ENCODE data around the gene ARMC6.
"Not testable (repeated sequence)": the region's sequence is repeated elsewhere in the genome, so short reads cannot be mapped to it uniquely, and the experiment has no call there.

Gene ARMC6

DNA sequence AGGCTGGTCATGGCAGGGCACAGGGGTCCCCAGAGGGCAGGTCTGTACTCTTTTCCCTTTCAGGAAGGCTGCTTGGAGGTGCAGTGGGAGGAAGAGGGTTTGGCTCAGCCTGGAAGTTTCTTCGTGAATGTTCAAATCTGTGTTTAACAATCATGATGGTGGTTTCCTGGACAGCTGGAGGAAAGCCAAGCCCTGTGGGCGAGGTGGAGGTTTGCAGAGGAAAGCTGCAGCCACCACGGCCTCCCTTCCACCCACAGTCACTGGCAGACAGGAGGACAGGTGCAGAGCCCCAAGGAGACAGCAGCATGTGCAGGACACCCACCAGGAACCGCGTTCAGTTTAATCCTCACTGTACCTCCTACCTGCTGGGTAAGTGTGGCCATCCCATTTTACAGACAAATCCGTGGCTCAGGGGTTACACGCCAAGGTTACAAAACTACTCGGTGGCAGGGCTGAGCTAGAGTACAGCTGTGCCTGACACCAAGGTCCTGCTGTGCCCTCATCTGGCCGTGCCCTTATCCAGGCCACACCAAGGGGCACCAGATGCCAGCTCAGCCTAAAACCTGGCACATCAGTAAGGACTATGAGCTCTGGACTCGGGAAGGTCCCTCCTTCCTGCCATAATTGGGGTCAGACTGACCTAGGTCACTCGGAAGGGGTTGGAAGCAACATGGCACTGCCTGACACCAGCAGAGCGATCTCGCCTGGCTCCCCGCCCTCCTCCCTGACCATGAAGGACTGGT is 34.2 kb upstream of the ARMC6 start:
- no peak overlapping the region for H3K27ac Mint-ChIP-seq
- peaks cover 95% of the 10 kb centered on the region for H3K36me3 Mint-ChIP-seq (ENCODE audit: low read depth)
- no peaks in the 10 kb centered on the region for H3K27me3 Mint-ChIP-seq
- no peak overlapping the region for H3K4me3 Mint-ChIP-seq
- H3K4me1 Mint-ChIP-seq (ENCODE audit: low read depth) = peaks cover 20% of the 10 kb centered on the region
- no peaks in the 10 kb centered on the region for H3K9me3 Mint-ChIP-seq
- DNase-seq = no peak

DNA sequence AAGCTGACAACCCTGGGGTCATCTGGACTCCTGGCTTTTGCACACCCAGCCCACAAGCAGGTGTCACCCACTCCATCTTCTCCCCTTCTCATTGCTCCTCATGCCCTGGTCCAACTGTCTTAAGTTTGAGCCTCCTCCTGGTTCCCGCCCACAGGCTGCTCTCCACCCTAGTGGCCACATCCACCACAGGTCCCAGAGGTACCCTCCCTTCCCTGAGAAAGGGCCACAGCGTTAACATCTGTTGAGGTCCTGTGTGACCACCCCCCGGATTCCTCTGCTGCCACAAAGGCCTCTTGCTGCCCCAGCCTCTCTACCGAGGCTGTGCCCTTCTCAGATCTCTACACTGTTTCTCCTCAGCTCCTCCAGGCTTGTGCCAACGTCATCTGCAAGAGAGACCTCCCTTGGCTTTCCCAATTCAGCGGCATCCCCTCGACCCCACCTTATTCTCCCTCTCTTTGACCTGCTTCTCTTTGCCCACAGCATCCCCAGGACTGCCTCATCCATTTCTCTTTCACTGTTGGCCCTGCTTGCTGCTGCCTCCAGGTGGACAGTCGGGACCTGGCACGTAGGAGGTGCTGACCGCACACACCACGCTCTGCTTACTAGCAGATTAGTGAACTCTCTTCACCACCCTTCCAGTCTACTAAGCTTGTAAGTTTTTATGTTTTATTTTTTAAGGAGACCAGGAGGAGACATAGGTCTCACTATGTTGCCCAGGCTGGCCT is 33.3 kb upstream of the ARMC6 start:
- Mint-ChIP-seq H3K9me3 (no peaks in the 10 kb centered on the region), H3K4me1 (ENCODE audit: low read depth) (peaks cover 20% of the 10 kb centered on the region), H3K4me3 (no peak overlapping the region), H3K36me3 (ENCODE audit: low read depth) (peaks cover 95% of the 10 kb centered on the region), H3K27ac (peak overlapping the region; percentile 22), H3K27me3 (no peaks in the 10 kb centered on the region)
- no peak for DNase-seq

DNA sequence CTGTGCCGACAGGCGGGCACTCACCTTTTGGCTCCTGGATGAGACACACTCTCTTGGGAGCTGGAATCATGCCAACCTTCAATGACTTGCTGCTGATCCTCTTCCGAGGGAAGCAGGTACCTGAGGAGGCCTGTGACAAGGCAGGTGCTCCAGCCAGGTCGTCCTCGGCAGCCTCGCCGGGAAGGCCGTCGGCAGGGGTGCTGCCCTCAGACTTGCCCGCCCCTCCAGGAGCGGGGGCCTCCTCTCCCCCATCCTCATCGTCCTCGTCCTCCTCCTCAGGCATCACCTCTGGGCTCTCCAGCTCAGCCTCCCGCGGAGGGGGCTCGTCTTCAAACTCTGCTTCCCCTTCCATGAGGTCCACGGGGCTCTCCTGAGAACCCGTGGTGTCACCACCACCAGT is 29.3 kb upstream of the ARMC6 start:
- Mint-ChIP-seq H3K4me3 (no peak overlapping the region), H3K36me3 (ENCODE audit: low read depth) (peaks cover 95% of the 10 kb centered on the region), H3K27ac (no peak overlapping the region), H3K9me3 (no peaks in the 10 kb centered on the region), H3K27me3 (no peaks in the 10 kb centered on the region), H3K4me1 (ENCODE audit: low read depth) (peaks cover 17% of the 10 kb centered on the region)
- no peak for DNase-seq

DNA sequence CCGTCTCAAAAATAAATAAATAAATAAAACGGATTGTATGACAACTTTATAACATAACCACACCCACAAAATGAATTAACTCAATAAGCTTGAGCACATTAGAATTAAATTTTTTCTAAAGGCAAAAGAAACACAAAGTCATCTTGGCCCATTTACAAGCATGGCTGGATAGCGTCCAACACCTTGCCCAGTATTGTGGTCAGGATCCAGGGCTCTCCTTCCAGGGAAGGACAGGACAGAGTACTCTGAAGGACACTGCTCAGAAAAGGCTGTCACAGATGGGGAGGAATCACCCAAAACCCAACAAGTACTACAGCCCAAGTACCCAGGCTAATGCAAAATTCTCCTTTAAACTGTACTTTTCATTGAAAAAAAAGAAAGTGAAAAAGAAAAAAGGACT is 27.2 kb upstream of the ARMC6 start:
- Mint-ChIP-seq H3K27ac (no peak overlapping the region), H3K4me3 (no peak overlapping the region), H3K36me3 (ENCODE audit: low read depth) (peaks cover 92% of the 10 kb centered on the region), H3K4me1 (ENCODE audit: low read depth) (peaks cover 2% of the 10 kb centered on the region), H3K27me3 (no peaks in the 10 kb centered on the region), H3K9me3 (no peaks in the 10 kb centered on the region)
- DNase-seq = no peak

DNA sequence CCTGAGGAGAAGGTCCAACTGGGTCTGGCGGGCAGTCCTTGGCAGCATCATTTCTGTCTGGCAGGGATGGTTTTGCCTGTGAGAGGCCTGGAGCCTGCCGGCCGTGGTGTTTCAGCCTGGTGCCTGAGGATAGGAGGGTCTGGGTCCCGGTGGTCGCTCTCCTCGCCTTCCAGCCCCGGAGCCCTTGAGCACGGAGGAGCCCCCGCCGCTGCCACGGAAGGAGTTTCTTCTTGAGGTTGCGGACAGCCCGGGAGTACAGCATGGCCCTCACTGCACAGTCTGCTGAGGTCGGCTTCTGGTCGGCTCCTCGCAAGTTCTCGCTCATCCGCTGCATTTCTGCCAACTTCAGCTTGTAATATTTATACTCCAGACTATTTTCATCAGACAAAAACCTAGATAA is 23.5 kb upstream of the ARMC6 start:
- no peak for DNase-seq
- H3K9me3 Mint-ChIP-seq = no peaks in the 10 kb centered on the region
- H3K4me3 Mint-ChIP-seq = no peak overlapping the region
- H3K4me1 Mint-ChIP-seq (ENCODE audit: low read depth) = no peaks in the 10 kb centered on the region
- peak overlapping the region; percentile 18 for H3K27ac Mint-ChIP-seq
- no peaks in the 10 kb centered on the region for H3K27me3 Mint-ChIP-seq
- peaks cover 93% of the 10 kb centered on the region for H3K36me3 Mint-ChIP-seq (ENCODE audit: low read depth)

- no peaks in the 10 kb centered on the region for H3K27me3 Mint-ChIP-seq
- DNase-seq = no peak
- H3K4me3 Mint-ChIP-seq = no peak overlapping the region
- H3K9me3 Mint-ChIP-seq = no peaks in the 10 kb centered on the region
- H3K4me1 Mint-ChIP-seq (ENCODE audit: low read depth) = no peaks in the 10 kb centered on the region
- peaks cover 93% of the 10 kb centered on the region for H3K36me3 Mint-ChIP-seq (ENCODE audit: low read depth)
- no peak overlapping the region for H3K27ac Mint-ChIP-seq
Observed at GRCh38 chr19:19010551-19010950, 22.9 kb upstream of the ARMC6 start.

DNA sequence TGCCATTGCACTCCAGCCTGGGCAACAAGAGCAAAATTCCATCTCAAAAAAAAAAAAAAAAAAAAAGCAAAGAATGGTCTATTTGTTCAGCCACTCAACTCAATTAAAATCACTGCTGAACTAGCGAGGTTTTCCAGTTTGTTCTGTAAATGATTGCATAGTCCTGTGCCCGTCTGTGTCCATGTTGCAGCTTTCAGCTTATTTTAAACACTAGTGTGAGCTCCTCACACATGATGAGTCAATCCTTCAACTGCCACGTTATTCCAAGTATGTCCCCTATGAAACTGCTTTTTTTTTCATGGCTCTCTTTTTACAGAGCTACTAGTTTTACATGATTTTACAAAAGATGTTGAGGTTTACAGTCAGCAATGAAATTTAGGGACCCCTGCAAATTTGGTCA is 12.3 kb upstream of the ARMC6 start:
- peaks cover 87% of the 10 kb centered on the region for H3K36me3 Mint-ChIP-seq (ENCODE audit: low read depth)
- H3K4me1 Mint-ChIP-seq (ENCODE audit: low read depth) = peaks cover 26% of the 10 kb centered on the region

DNA sequence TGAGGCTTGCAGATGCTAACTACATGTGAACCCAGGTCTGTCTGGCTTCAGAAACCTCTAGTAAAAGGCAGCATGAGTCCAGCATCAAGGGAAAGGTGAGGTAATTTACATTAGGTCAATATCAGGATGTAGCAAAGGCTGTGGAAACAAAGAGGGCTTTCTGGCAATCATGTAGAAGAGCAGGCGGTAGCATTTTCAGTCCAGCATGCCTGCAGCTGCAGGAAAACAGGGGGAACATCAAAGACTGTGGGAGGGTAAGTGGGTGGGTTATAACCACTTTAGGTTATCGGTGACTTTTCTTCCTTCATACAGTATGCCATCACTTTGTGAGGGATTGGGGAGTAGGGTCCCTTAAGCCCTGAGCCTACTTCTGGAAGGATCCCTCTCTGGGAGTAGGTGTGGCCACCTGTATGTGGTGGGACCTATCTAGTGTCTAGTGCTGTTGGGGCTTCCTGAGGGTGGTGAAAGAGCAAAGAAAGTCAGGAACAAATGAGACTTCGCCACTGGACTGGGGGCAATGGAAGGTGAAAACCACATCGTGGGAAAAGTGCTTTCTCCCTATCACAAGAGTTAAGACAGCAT is 10.9 kb upstream of the ARMC6 start:
- DNase-seq = no peak
- Mint-ChIP-seq H3K36me3 (ENCODE audit: low read depth) (peaks cover 87% of the 10 kb centered on the region), H3K27ac (peak overlapping the region; percentile 42), H3K9me3 (no peaks in the 10 kb centered on the region), H3K27me3 (no peaks in the 10 kb centered on the region), H3K4me3 (no peak overlapping the region), H3K4me1 (ENCODE audit: low read depth) (peaks cover 30% of the 10 kb centered on the region)

More for the DNA sequence above, 12.3 kb upstream of the ARMC6 start:
- Mint-ChIP-seq H3K4me3 (no peak overlapping the region), H3K27me3 (no peaks in the 10 kb centered on the region), H3K27ac (no peak overlapping the region), H3K9me3 (no peaks in the 10 kb centered on the region)
- DNase-seq = no peak

DNA sequence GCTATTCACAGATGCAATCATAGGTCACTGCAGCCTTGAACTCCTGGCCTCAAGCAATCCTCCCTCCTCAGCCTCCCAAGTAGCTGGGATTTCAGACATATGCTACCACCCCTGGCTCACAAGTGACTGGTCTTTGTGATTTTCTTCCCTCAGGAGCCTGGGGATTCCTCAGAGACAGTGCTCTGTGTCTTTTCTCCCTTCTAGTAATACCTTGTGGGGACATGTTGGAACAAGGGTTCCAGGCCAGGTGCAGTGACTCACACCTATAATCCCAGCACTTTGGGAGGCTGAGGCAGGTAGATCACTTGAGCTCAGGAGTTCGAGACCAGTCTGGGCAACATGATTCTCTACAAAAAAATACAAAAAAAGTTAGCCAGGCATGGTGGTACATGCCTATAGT is 10.0 kb upstream of the ARMC6 start:
- H3K36me3 Mint-ChIP-seq (ENCODE audit: low read depth) = peaks cover 87% of the 10 kb centered on the region

DNA sequence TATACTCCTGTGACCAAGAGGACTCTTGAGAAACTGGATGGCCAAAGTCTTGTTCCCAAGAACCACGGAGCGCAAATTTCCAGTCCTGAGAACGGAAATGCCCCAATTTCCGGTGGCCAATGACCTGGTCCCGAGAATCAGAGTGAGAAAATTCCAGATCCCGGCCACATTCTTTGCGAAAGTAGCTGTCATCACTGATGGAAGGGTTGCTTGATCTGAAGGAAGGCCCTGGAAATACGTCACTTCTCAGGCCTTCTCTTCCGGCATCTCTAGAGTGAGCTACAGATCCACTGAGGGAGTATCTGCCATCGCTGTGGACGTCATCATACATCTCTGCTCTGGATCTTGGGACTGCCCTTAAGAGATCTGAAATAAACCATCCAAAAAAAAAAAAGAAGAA is 7.5 kb upstream of the ARMC6 start:
- H3K4me3 Mint-ChIP-seq = no peak overlapping the region
- H3K9me3 Mint-ChIP-seq = no peaks in the 10 kb centered on the region
- DNase-seq = no peak
- no peaks in the 10 kb centered on the region for H3K27me3 Mint-ChIP-seq
- H3K27ac Mint-ChIP-seq = no peak overlapping the region
- H3K36me3 Mint-ChIP-seq (ENCODE audit: low read depth) = peaks cover 92% of the 10 kb centered on the region
- peaks cover 39% of the 10 kb centered on the region for H3K4me1 Mint-ChIP-seq (ENCODE audit: low read depth)

More for the DNA sequence above, 10.0 kb upstream of the ARMC6 start:
- not testable (repeated sequence) for DNase-seq, H3K9me3 Mint-ChIP-seq, H3K27me3 Mint-ChIP-seq, H3K4me3 Mint-ChIP-seq
- peaks cover 35% of the 10 kb centered on the region for H3K4me1 Mint-ChIP-seq (ENCODE audit: low read depth)
- H3K27ac Mint-ChIP-seq = peak overlapping the region; percentile 42

GRCh38 chr19:19026299-19026971 is 7.0 kb upstream of the ARMC6 start:
- no peak overlapping the region for H3K27ac Mint-ChIP-seq
- H3K4me3 Mint-ChIP-seq = no peak overlapping the region
- H3K9me3 Mint-ChIP-seq = no peaks in the 10 kb centered on the region
- H3K36me3 Mint-ChIP-seq (ENCODE audit: low read depth) = peaks cover 93% of the 10 kb centered on the region
- H3K4me1 Mint-ChIP-seq (ENCODE audit: low read depth) = peaks cover 38% of the 10 kb centered on the region
- no peaks in the 10 kb centered on the region for H3K27me3 Mint-ChIP-seq
- no peak for DNase-seq

GRCh38 chr19:19027228-19027627 is 6.2 kb upstream of the ARMC6 start:
- H3K4me1 Mint-ChIP-seq (ENCODE audit: low read depth) = peaks cover 42% of the 10 kb centered on the region
- no peak for DNase-seq
- H3K27ac Mint-ChIP-seq = no peak overlapping the region
- no peaks in the 10 kb centered on the region for H3K27me3 Mint-ChIP-seq
- H3K9me3 Mint-ChIP-seq = no peaks in the 10 kb centered on the region
- peaks cover 92% of the 10 kb centered on the region for H3K36me3 Mint-ChIP-seq (ENCODE audit: low read depth)
- no peak overlapping the region for H3K4me3 Mint-ChIP-seq

GRCh38 chr19:19028526-19028925 is 4.9 kb upstream of the ARMC6 start:
- Mint-ChIP-seq H3K9me3 (no peaks in the 10 kb centered on the region), H3K4me3 (no peak overlapping the region), H3K27ac (no peak overlapping the region), H3K36me3 (ENCODE audit: low read depth) (peaks cover 84% of the 10 kb centered on the region), H3K4me1 (ENCODE audit: low read depth) (peaks cover 33% of the 10 kb centered on the region), H3K27me3 (no peaks in the 10 kb centered on the region)
- no peak for DNase-seq

DNA sequence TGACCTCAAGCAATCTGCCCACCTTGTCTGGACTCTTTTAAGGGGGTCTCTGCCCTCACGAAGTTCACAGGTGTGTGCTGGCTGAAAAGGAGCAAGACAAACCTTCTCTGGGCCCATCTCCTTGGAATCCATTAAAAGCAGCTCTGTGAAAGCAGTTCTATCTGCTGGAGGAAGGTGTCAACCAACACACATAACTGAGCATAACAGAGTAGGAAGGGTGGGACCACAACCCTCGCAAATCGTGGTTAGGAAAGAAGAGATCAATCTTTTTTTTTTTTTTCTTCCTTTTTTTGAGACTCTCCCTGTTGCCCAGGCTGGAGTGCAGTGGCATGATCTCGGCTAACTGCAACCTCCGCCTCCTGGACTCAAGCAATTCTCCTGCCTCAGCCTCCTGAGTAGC is 1.5 kb upstream of the ARMC6 start:
- Mint-ChIP-seq H3K4me3 (peak overlapping the region; percentile 90), H3K27ac (peak overlapping the region; percentile 98), H3K36me3 (ENCODE audit: low read depth) (peaks cover 73% of the 10 kb centered on the region), H3K9me3 (no peaks in the 10 kb centered on the region), H3K4me1 (ENCODE audit: low read depth) (peaks cover 51% of the 10 kb centered on the region), H3K27me3 (no peaks in the 10 kb centered on the region)
- DNase-seq = no peak

All from activated T-cell treated with anti-CD3 and anti-CD28 coated beads, Interleukin-2, amount 50 U/mL, for 24 hours (primary cell).